Subcutaneous abdominal adipose tissue (tissue), 5 donors: ENCODE data around the gene DNAJC13.
"Not testable (repeated sequence)": the region's sequence is repeated elsewhere in the genome, so short reads cannot be mapped to it uniquely, and the experiment has no call there.

Experiments used
- H3K27ac ChIP-seq: one replicate; pipeline ENCODE4 v1.7.0; 2013; ENCODE audit warnings: low read depth, mild to moderate bottlenecking, inconsistent platforms, low read length, moderate library complexity
- H3K27me3 ChIP-seq, 5 donors: one replicate each; pipeline ENCODE4 v1.7.0; 2013; ENCODE audit warnings: low read length in 5 of 5, inconsistent platforms in 1 of 5; ENCODE audit not compliant: control insufficient read depth in 5 of 5, insufficient read depth in 4 of 5
- H3K36me3 ChIP-seq, 5 donors: one replicate each; pipeline ENCODE4 v1.7.0; 2013; ENCODE audit warnings: low read length in 5 of 5; ENCODE audit not compliant: control insufficient read depth in 5 of 5, insufficient read depth in 5 of 5
- H3K4me1 ChIP-seq, 5 donors: one replicate each; pipeline ENCODE4 v1.7.0; 2013; ENCODE audit warnings: low read length in 5 of 5, mild to moderate bottlenecking in 3 of 5, moderate library complexity in 1 of 5; ENCODE audit not compliant: control insufficient read depth in 5 of 5, insufficient read depth in 5 of 5
- H3K4me3 ChIP-seq, 5 donors: one replicate each; pipeline ENCODE4 v1.7.0; 2013; ENCODE audit warnings: low read length in 5 of 5, low read depth in 1 of 5
- H3K9ac ChIP-seq, 5 donors: one replicate each; pipeline ENCODE4 v1.7.0; 2013; ENCODE audit warnings: low read length in 5 of 5, mild to moderate bottlenecking in 4 of 5, moderate library complexity in 3 of 5
- H3K9me3 ChIP-seq, 5 donors: one replicate each; pipeline ENCODE4 v1.7.0; 2013; ENCODE audit warnings: low read length in 5 of 5; ENCODE audit not compliant: control insufficient read depth in 5 of 5
- donor health status: healthy.
- donor health status: healthy.
- donor health status: healthy.
- donor health status: healthy.
- donor health status: healthy.

DNAJC13 gene

DNA sequence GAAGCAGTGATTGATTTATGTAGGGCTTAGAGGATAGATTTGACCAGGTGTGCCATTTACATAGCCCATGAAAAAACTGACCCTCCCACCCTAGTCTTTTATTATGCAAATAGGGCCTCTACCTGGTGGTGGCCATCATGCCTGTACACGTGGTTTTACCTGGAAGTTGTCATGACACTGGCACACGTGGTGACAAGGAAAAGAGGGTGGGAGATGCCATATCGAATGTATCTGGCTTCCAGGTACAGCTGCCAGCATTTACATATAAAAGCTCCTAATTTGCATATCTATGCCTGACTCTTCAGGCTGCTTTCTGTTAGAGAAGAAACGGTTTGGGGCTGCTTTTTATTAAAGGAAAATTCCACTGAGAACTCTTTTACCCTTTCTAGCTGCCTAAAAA is 35.0 kb upstream of the DNAJC13 start:
- Histone ChIP-seq H3K27ac (no peak overlapping the region), H3K9ac (no peak overlapping the region), H3K36me3 (no peaks in the 10 kb centered on the region), H3K27me3 (peaks cover 0 to 2% (median 0%) of the 10 kb centered on the region in 5 donors), H3K4me1 (no peaks in the 10 kb centered on the region), H3K4me3 (no peak overlapping the region), H3K9me3 (no peaks in the 10 kb centered on the region)

GRCh38 chr3:132382688-132383194 is 34.6 kb upstream of the DNAJC13 start:
- no peaks in the 10 kb centered on the region for H3K36me3 ChIP-seq
- no peak overlapping the region for H3K27ac ChIP-seq
- no peaks in the 10 kb centered on the region for H3K9me3 ChIP-seq
- H3K27me3 ChIP-seq, result peaks cover 0 to 2% (median 0%) of the 10 kb centered on the region in 5 donors
- no peak overlapping the region for H3K4me3 ChIP-seq
- no peaks in the 10 kb centered on the region for H3K4me1 ChIP-seq
- H3K9ac ChIP-seq, result no peak overlapping the region

GRCh38 chr3:132386259-132386658 is 31.0 kb upstream of the DNAJC13 start:
- H3K4me3 ChIP-seq, result no peak overlapping the region
- no peaks in the 10 kb centered on the region for H3K4me1 ChIP-seq
- H3K27ac ChIP-seq, result no peak overlapping the region
- peaks cover 0 to 2% (median 0%) of the 10 kb centered on the region in 5 donors for H3K27me3 ChIP-seq
- H3K9ac ChIP-seq, result no peak overlapping the region
- H3K36me3 ChIP-seq, result no peaks in the 10 kb centered on the region
- H3K9me3 ChIP-seq, result no peaks in the 10 kb centered on the region

DNA sequence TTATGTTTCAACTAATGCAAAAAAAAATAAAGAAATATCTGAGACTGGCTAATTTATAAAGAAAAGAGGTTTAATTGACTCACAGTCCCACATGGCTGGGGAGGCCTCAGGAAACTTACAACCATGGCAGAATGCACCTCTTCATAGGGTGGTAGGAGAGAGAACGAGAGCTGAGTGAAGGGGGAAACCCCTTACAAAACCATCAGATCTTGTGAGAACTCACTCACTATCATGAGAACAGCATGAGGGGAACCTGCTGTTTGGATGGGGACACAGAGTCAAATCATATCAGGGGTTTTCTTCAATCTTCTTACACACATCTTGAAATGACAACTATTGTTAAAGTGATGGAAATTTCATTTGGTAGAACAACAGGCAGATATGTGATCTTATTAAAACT is 24.6 kb upstream of the DNAJC13 start:
- H3K36me3 ChIP-seq, H3K4me1 ChIP-seq, H3K4me3 ChIP-seq, H3K9me3 ChIP-seq, H3K9ac ChIP-seq, H3K27ac ChIP-seq, H3K27me3 ChIP-seq: not testable (repeated sequence)

- Histone ChIP-seq H3K27me3 (no peaks in the 10 kb centered on the region), H3K9ac (no peak overlapping the region), H3K27ac (no peak overlapping the region), H3K4me3 (no peak overlapping the region), H3K9me3 (peaks cover 0 to 4% (median 0%) of the 10 kb centered on the region in 5 donors), H3K4me1 (no peaks in the 10 kb centered on the region), H3K36me3 (no peaks in the 10 kb centered on the region)
Observed at GRCh38 chr3:132394320-132394719, 23.0 kb upstream of the DNAJC13 start.

- no peak overlapping the region for H3K27ac ChIP-seq
- H3K27me3 ChIP-seq, result no peaks in the 10 kb centered on the region
- H3K36me3 ChIP-seq, result no peaks in the 10 kb centered on the region
- no peaks in the 10 kb centered on the region for H3K4me1 ChIP-seq
- H3K9ac ChIP-seq, result no peak overlapping the region
- H3K4me3 ChIP-seq, result no peak overlapping the region
- H3K9me3 ChIP-seq, result peaks cover 0 to 4% (median 0%) of the 10 kb centered on the region in 5 donors
Observed at GRCh38 chr3:132395126-132395525, 22.2 kb upstream of the DNAJC13 start.

GRCh38 chr3:132396255-132396654 is 21.0 kb upstream of the DNAJC13 start:
- no peak overlapping the region for H3K4me3 ChIP-seq
- H3K9ac ChIP-seq, result no peak overlapping the region
- no peak overlapping the region for H3K27ac ChIP-seq
- H3K27me3 ChIP-seq, result no peaks in the 10 kb centered on the region
- H3K4me1 ChIP-seq, result no peaks in the 10 kb centered on the region
- peaks cover 0 to 4% (median 0%) of the 10 kb centered on the region in 5 donors for H3K9me3 ChIP-seq
- H3K36me3 ChIP-seq, result no peaks in the 10 kb centered on the region

DNA sequence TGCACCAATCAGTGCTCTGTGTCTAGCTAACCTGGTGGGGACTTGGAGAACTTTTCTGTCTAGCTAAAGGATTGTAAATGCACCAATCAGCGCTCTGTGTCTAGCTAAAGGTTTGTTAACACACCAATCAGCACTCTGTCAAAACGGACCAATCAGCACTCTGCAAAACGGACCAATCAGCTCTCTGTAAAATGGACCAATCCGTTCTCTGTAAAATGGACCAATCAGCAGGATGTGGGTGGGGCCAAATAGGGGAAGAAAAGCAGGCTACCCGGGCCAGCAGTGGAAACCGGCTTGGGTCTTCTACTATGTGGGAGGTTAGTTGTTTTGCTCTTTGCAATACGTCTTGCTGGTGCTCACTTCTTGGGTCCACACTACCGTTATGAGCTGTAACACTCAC is 20.5 kb upstream of the DNAJC13 start:
- H3K4me1 ChIP-seq, H3K9ac ChIP-seq, H3K27me3 ChIP-seq, H3K27ac ChIP-seq, H3K4me3 ChIP-seq, H3K36me3 ChIP-seq, H3K9me3 ChIP-seq: not testable (repeated sequence)

DNA sequence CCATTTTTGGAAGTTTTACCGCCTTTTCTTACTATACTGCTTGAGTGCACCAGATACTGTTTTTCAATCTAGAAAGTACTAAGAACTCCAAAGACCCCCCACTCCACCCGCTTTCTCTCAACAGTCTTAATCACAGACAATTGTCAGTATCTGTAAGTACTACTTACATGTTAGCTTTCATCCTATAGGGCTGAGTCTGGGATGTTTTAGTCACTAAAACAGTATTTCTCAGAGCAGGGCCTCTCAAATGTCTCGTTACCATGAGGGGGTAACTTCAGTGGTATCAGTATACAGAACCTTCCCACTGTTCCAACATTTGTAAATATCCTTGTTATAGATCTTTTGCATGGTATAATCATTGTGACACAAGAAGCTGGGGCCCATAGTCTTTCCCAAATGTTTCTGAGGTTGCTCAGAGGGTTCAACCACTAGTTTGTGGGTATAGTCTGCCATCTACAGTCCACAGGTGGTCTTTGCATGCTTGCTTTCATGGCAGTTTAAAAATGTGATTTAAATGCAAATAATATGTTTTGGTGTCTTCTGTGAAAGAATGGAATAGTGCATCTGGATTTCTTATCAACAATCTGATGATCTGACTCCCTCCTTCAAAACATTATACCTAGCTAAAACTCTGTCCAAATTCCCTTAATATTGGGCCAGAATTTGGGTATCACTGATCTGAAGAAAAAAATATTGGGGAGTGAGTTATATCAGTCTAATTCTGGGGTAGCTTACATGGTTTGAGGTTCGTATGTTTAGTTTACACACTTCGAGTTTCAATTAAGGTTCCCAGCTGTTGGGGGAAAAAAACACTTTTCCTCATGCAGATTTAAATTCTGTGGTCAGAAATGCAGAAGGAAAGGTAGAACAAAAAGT is 18.0 kb upstream of the DNAJC13 start:
- Histone ChIP-seq H3K9ac (no peak overlapping the region), H3K4me3 (no peak overlapping the region), H3K9me3 (peaks cover 0 to 4% (median 0%) of the 10 kb centered on the region in 5 donors), H3K27ac (no peak overlapping the region), H3K27me3 (no peaks in the 10 kb centered on the region), H3K4me1 (no peaks in the 10 kb centered on the region), H3K36me3 (no peaks in the 10 kb centered on the region)

GRCh38 chr3:132401255-132401654 is 16.0 kb upstream of the DNAJC13 start:
- Histone ChIP-seq H3K4me1 (peaks cover 0 to 17% (median 0%) of the 10 kb centered on the region in 5 donors), H3K27ac (no peak overlapping the region), H3K27me3 (no peaks in the 10 kb centered on the region), H3K4me3 (no peak overlapping the region), H3K9ac (no peak overlapping the region), H3K9me3 (peaks cover 0 to 4% (median 0%) of the 10 kb centered on the region in 5 donors), H3K36me3 (no peaks in the 10 kb centered on the region)
